Measurements from ENCODE around the gene MIF4GD.

Gene MIF4GD

GRCh38 chr17:75272848-75273184 is 1.8 kb upstream of the MIF4GD start:
- TF ChIP-seq REST (IDR thresholded peaks at IDR 0.05; ENCODE audit: insufficient read depth in 1 of 2, low read depth in 2 of 2, low read length in 2 of 2) = no peak

GRCh38 chr17:75271955-75272847 is 1.2 kb upstream of the MIF4GD start:
- TF ChIP-seq POLR2AphosphoS5 (IDR thresholded peaks at IDR 0.05; ENCODE audit: low read depth, low read length) (no peak; the same call in 1 of the 2 replicates), SIN3A (IDR thresholded peaks at IDR 0.05; ENCODE audit: borderline replicate concordance, insufficient read depth, low read length) (no peak)

- TF ChIP-seq SIN3A (IDR thresholded peaks at IDR 0.05; ENCODE audit: borderline replicate concordance, insufficient read depth, low read length) (0 out of 2 replicates have a peak, but pooled peaks have one; percentile 43), FOXP2 (optimal IDR thresholded peaks at IDR 0.05; ENCODE audit: borderline replicate concordance, extremely low read depth, extremely low read length, insufficient read depth) (peak; percentile 59), REST (IDR thresholded peaks at IDR 0.05; ENCODE audit: insufficient read depth in 1 of 2, low read depth in 2 of 2, low read length in 2 of 2) (0 out of 4 replicates have a peak, but pooled peaks of 1 of the 2 experiments have one; percentile 14), TAF1 (IDR thresholded peaks at IDR 0.05; ENCODE audit: borderline replicate concordance, insufficient read depth, low read length) (no peak), POLR2AphosphoS5 (IDR thresholded peaks at IDR 0.05; ENCODE audit: low read depth, low read length) (peak; percentile 25)
Observed at GRCh38 chr17:75271233-75271954, 363 bp upstream of the MIF4GD start.

- TF ChIP-seq POLR2AphosphoS5 (IDR thresholded peaks at IDR 0.05; ENCODE audit: low read depth, low read length) = peak; percentile 52
- no peak for TF ChIP-seq FOXP2 (optimal IDR thresholded peaks at IDR 0.05; ENCODE audit: borderline replicate concordance, extremely low read depth, extremely low read length, insufficient read depth)
- TF ChIP-seq TAF1 (IDR thresholded peaks at IDR 0.05; ENCODE audit: borderline replicate concordance, insufficient read depth, low read length) = 0 out of 2 replicates have a peak, but pooled peaks have one; percentile 10
- 0 out of 4 replicates have a peak, but pooled peaks of 1 of the 2 experiments have one; percentile 18 for TF ChIP-seq REST (IDR thresholded peaks at IDR 0.05; ENCODE audit: insufficient read depth in 1 of 2, low read depth in 2 of 2, low read length in 2 of 2)
Observed at GRCh38 chr17:75270218-75270965, 639 bp downstream of the MIF4GD start.

GRCh38 chr17:75269844-75270217 is 1.2 kb downstream of the MIF4GD start:
- TF ChIP-seq POLR2AphosphoS5 (IDR thresholded peaks at IDR 0.05; ENCODE audit: low read depth, low read length) = no peak
- TF ChIP-seq TAF1 (IDR thresholded peaks at IDR 0.05; ENCODE audit: borderline replicate concordance, insufficient read depth, low read length) = no peak
- no peak for TF ChIP-seq REST (IDR thresholded peaks at IDR 0.05; ENCODE audit: insufficient read depth in 1 of 2, low read depth in 2 of 2, low read length in 2 of 2)

Measured in PFSK-1 (cell line).